Neutrophil (primary cell): ENCODE data around the gene OSBPL2.

Source experiments
- H3K27ac ChIP-seq: fragments of 200-600 bp; sonication (generic); 2 replicates; pipeline ENCODE4 v1.5.1; 2016; ENCODE audit warnings: mild to moderate bottlenecking, moderate library complexity
- H3K27me3 ChIP-seq: fragments of 200-600 bp; sonication (generic); 2 replicates; pipeline ENCODE4 v1.6.0; 2016; ENCODE audit warnings: mild to moderate bottlenecking
- H3K36me3 ChIP-seq: fragments of 200-600 bp; sonication (generic); 2 replicates; pipeline ENCODE4 v1.5.1; 2017
- H3K4me1 ChIP-seq, 2 experiments: fragments of 200-600 bp in 1 of 2; sonication (generic) in 1 of 2; 1 replicate in 1 of 2; 2 replicates in 1 of 2; pipeline versions ENCODE4 v1.5.1 to v1.6.1; 2013 to 2016; ENCODE audit warnings: low read depth in 1 of 2, low read length in 1 of 2, mild to moderate bottlenecking in 1 of 2, moderate library complexity in 1 of 2; ENCODE audit not compliant: control insufficient read depth in 1 of 2, insufficient read depth in 1 of 2
- H3K4me3 ChIP-seq, 2 experiments: fragments of 200-600 bp in 1 of 2; sonication (generic) in 1 of 2; 1 replicate in 1 of 2; 2 replicates in 1 of 2; pipeline ENCODE4 v1.5.1; 2013 to 2016; ENCODE audit warnings: low read depth in 1 of 2, low read length in 1 of 2, mild to moderate bottlenecking in 1 of 2, moderate library complexity in 1 of 2
- H3K9me3 ChIP-seq: fragments of 200-600 bp; sonication (generic); 2 replicates; pipeline ENCODE4 v1.5.1; 2016
- CTCF ChIP-seq: fragments of 200-600 bp; sonication (generic); IDR thresholded peaks from 2 replicates; pipeline ENCODE4 v1.5.1; 2016; ENCODE audit warnings: antibody characterized with exemption

The OSBPL2 gene

GRCh38 chr20:62266340-62266739 lies 28.0 kb downstream of the OSBPL2 start:
- H3K27ac ChIP-seq, result peak overlapping the region; percentile 7
- no peak for TF ChIP-seq CTCF
- H3K9me3 ChIP-seq, result no peaks in the 10 kb centered on the region
- H3K4me3 ChIP-seq, result no peak overlapping the region
- no peaks in the 10 kb centered on the region for H3K4me1 ChIP-seq
- H3K36me3 ChIP-seq, result peaks cover 89% of the 10 kb centered on the region
- H3K27me3 ChIP-seq, result no peaks in the 10 kb centered on the region

GRCh38 chr20:62266851-62267250 lies 28.5 kb downstream of the OSBPL2 start:
- no peak for TF ChIP-seq CTCF
- Histone ChIP-seq H3K4me3 (no peak overlapping the region), H3K27ac (no peak overlapping the region), H3K4me1 (no peaks in the 10 kb centered on the region), H3K9me3 (no peaks in the 10 kb centered on the region), H3K27me3 (no peaks in the 10 kb centered on the region), H3K36me3 (peaks cover 89% of the 10 kb centered on the region)

- Histone ChIP-seq H3K36me3 (peaks cover 89% of the 10 kb centered on the region), H3K4me3 (no peak overlapping the region)
- TF ChIP-seq CTCF, result no peak
Measured at GRCh38 chr20:62267543-62267942, 29.2 kb downstream of the OSBPL2 start.

GRCh38 chr20:62268228-62268900 lies 30.0 kb downstream of the OSBPL2 start:
- no peak for TF ChIP-seq CTCF
- H3K4me3 ChIP-seq, result no peak overlapping the region
- H3K9me3 ChIP-seq, result no peaks in the 10 kb centered on the region
- no peak overlapping the region for H3K27ac ChIP-seq
- peaks cover 89% of the 10 kb centered on the region for H3K36me3 ChIP-seq
- H3K4me1 ChIP-seq, result no peaks in the 10 kb centered on the region
- H3K27me3 ChIP-seq, result no peaks in the 10 kb centered on the region

More at GRCh38 chr20:62267543-62267942, 29.2 kb downstream of the OSBPL2 start:
- no peaks in the 10 kb centered on the region for H3K4me1 ChIP-seq
- H3K27ac ChIP-seq, result no peak overlapping the region
- H3K9me3 ChIP-seq, result no peaks in the 10 kb centered on the region
- H3K27me3 ChIP-seq, result no peaks in the 10 kb centered on the region

- Histone ChIP-seq H3K4me3 (no peak overlapping the region), H3K27me3 (no peaks in the 10 kb centered on the region), H3K4me1 (no peaks in the 10 kb centered on the region), H3K36me3 (peaks cover 89% of the 10 kb centered on the region), H3K9me3 (no peaks in the 10 kb centered on the region), H3K27ac (no peak overlapping the region)
- no peak for TF ChIP-seq CTCF
Measured at GRCh38 chr20:62269378-62269777, 31.1 kb downstream of the OSBPL2 start.
